Caco-2 (cell line): ENCODE data around the gene UCN2. TPM values are rescaled to one million over a fixed set of nuclear protein-coding genes. Genes with fewer than 3 reads are reported as not detected.
"Not testable (repeated sequence)": the region's sequence is repeated elsewhere in the genome, so short reads cannot be mapped to it uniquely, and the experiment has no call there.

Experiments used
- BruUV-seq: library from RNA; stranded (reverse); fragments of 400-500 nt; replicated peaks from 2 replicates; lab custom pipeline; 2021; lab: Mats Ljungman, UMichigan
- CTCF ChIA-PET: fragments of 300-600 bp; sonication (Branson Sonifier 250); formaldehyde crosslinking; loops from one replicate; lab custom pipeline; 2022; ENCODE audit warnings: antibody characterized with exemption; lab: Charles Lee
- POLR2A ChIA-PET: fragments of 300-600 bp; sonication (Branson Sonifier 250); formaldehyde crosslinking; loops from one replicate; lab custom pipeline; 2022; ENCODE audit warnings: antibody characterized with exemption; lab: Charles Lee
- DNase-seq, 2 experiments: peaks; one replicate each; pipeline versions ENCODE4 v3.0.0 to v3.0.0-alpha.2; 2020 to 2022
- H3K27me3 ChIP-seq: replicated peaks from 2 replicates; pipeline ENCODE4 v1.6.0; 2011; ENCODE audit warnings: low read length; ENCODE audit not compliant: control insufficient read depth, insufficient read depth
- H3K36me3 ChIP-seq: 2 replicates; pipeline ENCODE4 v1.5.1; 2011; ENCODE audit warnings: low read length; ENCODE audit not compliant: control insufficient read depth, insufficient read depth
- H3K4me1 ChIP-seq: fragments of 250-450 bp; sonication (Bioruptor Pico); 2 replicates; pipeline ENCODE4 v1.5.1; 2020; ENCODE audit warnings: mild to moderate bottlenecking
- H3K4me3 ChIP-seq: 2 replicates; pipeline ENCODE4 v1.5.1; 2011; ENCODE audit warnings: low read depth, mild to moderate bottlenecking, control low read depth, low read length
- H3K9me3 ChIP-seq: fragments of 250-450 bp; sonication (Bioruptor Pico); 2 replicates; pipeline ENCODE4 v1.5.1; 2020; ENCODE audit warnings: mild to moderate bottlenecking, moderate library complexity
- H3K27ac Mint-ChIP-seq: one replicate; pipeline ENCODE4 v1.8.0; 2022; ENCODE audit warnings: mixed read lengths; ENCODE audit not compliant: unreplicated experiment
- H3K27me3 Mint-ChIP-seq: one replicate; pipeline ENCODE4 v1.8.0; 2022; ENCODE audit warnings: mixed read lengths; ENCODE audit not compliant: insufficient read depth, unreplicated experiment
- H3K36me3 Mint-ChIP-seq: one replicate; pipeline ENCODE4 v1.8.0; 2022; ENCODE audit warnings: mild to moderate bottlenecking, mixed read lengths; ENCODE audit not compliant: insufficient read depth, unreplicated experiment
- H3K4me1 Mint-ChIP-seq: one replicate; pipeline ENCODE4 v1.8.0; 2022; ENCODE audit warnings: low read depth, mixed read lengths; ENCODE audit not compliant: unreplicated experiment
- H3K4me3 Mint-ChIP-seq: one replicate; pipeline ENCODE4 v1.8.0; 2022; ENCODE audit warnings: mild to moderate bottlenecking, moderate library complexity, mixed read lengths; ENCODE audit not compliant: unreplicated experiment
- H3K9me3 Mint-ChIP-seq: one replicate; pipeline ENCODE4 v1.8.0; 2022; ENCODE audit warnings: mixed read lengths; ENCODE audit not compliant: unreplicated experiment
- CTCF ChIP-seq, 2 experiments: fragments of 200-600 bp in 1 of 2; IDR thresholded peaks; 1 replicate in 1 of 2; 2 replicates in 1 of 2; pipeline versions ENCODE4 v1.5.1 to v1.8.0; 2011 to 2022; ENCODE audit warnings: antibody characterized with exemption in 1 of 2, control low read depth in 1 of 2, inconsistent platforms in 1 of 2, low read depth in 1 of 2, low read length in 1 of 2, mild to moderate bottlenecking in 1 of 2, moderate library complexity in 1 of 2; ENCODE audit not compliant: insufficient read depth in 1 of 2, severe bottlenecking in 1 of 2, unreplicated experiment in 1 of 2
- intact Hi-C: fragments of 100-400 bp; cut with micrococcal nuclease; formaldehyde crosslinking; loops from one replicate; pipeline ENCODE4 v1.10.0; 2022; ENCODE audit not compliant: unreplicated experiment
- total RNA-seq: library from RNA; stranded (reverse); gene quantifications from 2 replicates; pipeline ENCODE4 v1.2.3, GENCODE V29; 2022

UCN2 gene
- total RNA-seq, 1 experiment from 2014 or later: 0.54 TPM

GRCh38 chr3:48532271-48532976, 31.2 kb downstream of the UCN2 start:
- ChIA-PET POLR2A (interaction anchor here (0.6 kb wide), 1 partner anchor 701 kb away, joined by 3 read pairs; no protein-coding TSS in a partner anchor), CTCF (no interaction called here)
- Histone ChIP-seq H3K4me1 (no peaks in the 10 kb centered on the region), H3K9me3 (no peaks in the 10 kb centered on the region), H3K4me3 (no peak overlapping the region), H3K27me3 (no peaks in the 10 kb centered on the region), H3K36me3 (peaks cover 1% of the 10 kb centered on the region)
- Mint-ChIP-seq H3K4me1 (no peaks in the 10 kb centered on the region), H3K9me3 (no peaks in the 10 kb centered on the region), H3K4me3 (no peak overlapping the region), H3K27me3 (no peaks in the 10 kb centered on the region), H3K36me3 (peaks cover 15% of the 10 kb centered on the region), H3K27ac (no peak overlapping the region)
- no peak for DNase-seq
- intact Hi-C loops: no loop called here
- no peak for TF ChIP-seq CTCF (IDR thresholded peaks at IDR 0.05; ENCODE audit: insufficient read depth in 1 of 2, low read depth in 1 of 2, low read length in 1 of 2, severe bottlenecking in 1 of 2, unreplicated experiment in 1 of 2)
- BruUV-seq: no TSS peak

GRCh38 chr3:48530701-48531100, 32.9 kb downstream of the UCN2 start:
- H3K27me3 Mint-ChIP-seq, DNase-seq, H3K27ac Mint-ChIP-seq, H3K4me3 Mint-ChIP-seq, H3K9me3 ChIP-seq, POLR2A ChIA-PET, intact Hi-C loops, H3K27me3 ChIP-seq, H3K4me1 Mint-ChIP-seq, H3K4me3 ChIP-seq, BruUV-seq, CTCF ChIA-PET, H3K36me3 ChIP-seq, H3K9me3 Mint-ChIP-seq, H3K4me1 ChIP-seq: not testable (repeated sequence)
- H3K36me3 Mint-ChIP-seq: peaks cover 17% of the 10 kb centered on the region

- POLR2A ChIA-PET: no interaction called here
- intact Hi-C loops: no loop called here
- CTCF ChIA-PET: no interaction called here
These were observed 34.8 kb downstream of the UCN2 start for GRCh38 chr3:48528754-48529153.

More at GRCh38 chr3:48528754-48529153, 34.8 kb downstream of the UCN2 start:
- Histone ChIP-seq H3K9me3 (no peaks in the 10 kb centered on the region), H3K4me1 (no peaks in the 10 kb centered on the region), H3K4me3 (no peak overlapping the region), H3K36me3 (no peaks in the 10 kb centered on the region), H3K27me3 (no peaks in the 10 kb centered on the region)
- no peak overlapping the region for H3K4me3 Mint-ChIP-seq
- no TSS peak for BruUV-seq
- H3K9me3 Mint-ChIP-seq: no peaks in the 10 kb centered on the region
- H3K27me3 Mint-ChIP-seq: no peaks in the 10 kb centered on the region
- no peak overlapping the region for H3K27ac Mint-ChIP-seq
- no peak for DNase-seq
- no peaks in the 10 kb centered on the region for H3K4me1 Mint-ChIP-seq
- H3K36me3 Mint-ChIP-seq: peaks cover 17% of the 10 kb centered on the region
- no peak for TF ChIP-seq CTCF (IDR thresholded peaks at IDR 0.05; ENCODE audit: insufficient read depth in 1 of 2, low read depth in 1 of 2, low read length in 1 of 2, severe bottlenecking in 1 of 2, unreplicated experiment in 1 of 2)
